Right renal cortex interstitium (tissue), 3 donors: ENCODE data around the gene MEOX1. TPM values are rescaled to one million over a fixed set of nuclear protein-coding genes. Genes with fewer than 3 reads are reported as not detected.
"Not testable (repeated sequence)": the region's sequence is repeated elsewhere in the genome, so short reads cannot be mapped to it uniquely, and the experiment has no call there.

Source experiments
- DNase-seq, 3 donors: peaks; one replicate each; pipeline ENCODE4 v3.0.0-alpha.2; 2013; ENCODE audit warnings: low read depth in 3 of 3, low spot score in 2 of 3
- polyA plus RNA-seq, 3 donors: library from polyadenylated mRNA; unstranded; fragments of 120-200 nt; gene quantifications; one replicate each; pipeline ENCODE4 v1.2.1, GENCODE V29; 2013; ENCODE audit not compliant: insufficient read length in 3 of 3

The MEOX1 gene
- polyA plus RNA-seq, 3 donors: 11.1 to 18.4 (median 11.2) TPM

DNA sequence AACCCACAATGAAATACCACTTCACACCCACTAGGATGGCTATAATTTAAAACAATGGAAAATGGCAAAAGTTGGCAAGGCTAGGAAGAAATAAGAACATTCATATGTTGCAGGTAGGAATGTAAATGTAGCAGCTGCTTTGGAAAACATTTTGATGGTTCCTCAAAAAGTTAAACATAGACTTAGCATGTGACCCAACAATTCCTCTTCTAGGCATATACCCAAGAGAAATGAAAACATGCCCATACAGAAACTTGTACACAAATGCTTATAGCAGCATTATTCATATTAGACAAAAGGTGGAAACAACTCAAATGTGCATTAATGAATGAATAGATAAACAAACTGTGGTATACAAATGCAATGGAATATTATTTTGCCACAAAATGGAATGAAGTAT, 36.1 kb downstream of the MEOX1 start:
- no peak for DNase-seq

DNA sequence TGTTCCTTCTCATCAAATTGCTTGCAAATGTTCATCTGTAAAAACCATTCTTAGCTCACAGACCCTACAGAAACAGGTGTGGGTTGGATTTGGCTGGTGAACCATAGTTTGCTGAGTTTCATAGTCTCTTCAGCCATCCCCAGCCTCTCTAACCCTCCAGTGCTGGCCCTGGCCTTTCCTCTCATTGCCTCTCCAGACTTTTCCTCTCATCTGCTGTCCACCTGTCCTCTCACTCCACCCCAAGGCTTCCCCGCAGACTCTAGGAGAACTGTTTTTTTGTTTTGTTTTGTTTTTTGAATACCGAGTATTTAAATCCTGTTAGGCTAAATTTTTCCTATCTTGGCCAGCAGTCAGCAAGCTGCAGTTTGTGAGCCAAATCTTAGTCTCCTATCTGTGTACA, 41.1 kb downstream of the MEOX1 start:
- no peak for DNase-seq

DNA sequence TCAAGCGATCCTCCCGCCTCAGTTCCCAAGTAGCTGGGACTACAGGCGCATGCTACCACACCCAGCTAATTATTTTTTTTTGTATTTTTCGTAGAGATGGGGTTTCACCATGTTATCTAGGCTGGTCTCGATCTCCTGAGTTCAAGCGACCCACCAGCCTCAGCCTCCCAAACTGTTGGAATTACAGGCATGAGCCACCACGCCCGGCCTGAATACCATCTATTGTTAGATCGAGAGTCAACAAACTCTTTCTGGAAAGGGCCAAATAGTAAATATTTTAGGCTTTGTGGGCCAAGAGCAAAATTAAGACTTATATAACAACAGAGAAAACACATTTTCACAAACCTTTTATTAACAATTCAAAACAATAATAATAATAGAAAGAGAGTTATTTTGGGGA, 41.6 kb downstream of the MEOX1 start:
- DNase-seq: no peak

DNA sequence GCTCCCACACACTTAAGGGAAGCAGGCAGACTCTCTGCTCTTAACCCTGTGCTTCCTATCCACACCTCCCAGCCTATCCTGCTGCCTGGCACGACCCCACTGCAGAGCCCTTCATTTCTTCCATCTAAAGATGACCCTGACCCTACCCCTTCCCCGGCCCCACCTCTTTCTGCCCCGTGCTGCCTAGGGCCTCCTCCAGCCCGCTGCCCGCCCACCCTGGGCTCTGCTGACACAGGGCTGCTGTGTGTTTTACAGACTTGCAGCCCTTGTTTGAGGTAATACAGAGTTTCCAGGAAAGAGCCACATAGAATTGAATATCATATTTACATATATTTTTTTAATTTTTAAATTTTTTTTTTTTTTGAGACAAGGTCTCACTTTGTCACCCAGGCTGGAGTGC, 42.0 kb downstream of the MEOX1 start:
- no peak for DNase-seq

DNA sequence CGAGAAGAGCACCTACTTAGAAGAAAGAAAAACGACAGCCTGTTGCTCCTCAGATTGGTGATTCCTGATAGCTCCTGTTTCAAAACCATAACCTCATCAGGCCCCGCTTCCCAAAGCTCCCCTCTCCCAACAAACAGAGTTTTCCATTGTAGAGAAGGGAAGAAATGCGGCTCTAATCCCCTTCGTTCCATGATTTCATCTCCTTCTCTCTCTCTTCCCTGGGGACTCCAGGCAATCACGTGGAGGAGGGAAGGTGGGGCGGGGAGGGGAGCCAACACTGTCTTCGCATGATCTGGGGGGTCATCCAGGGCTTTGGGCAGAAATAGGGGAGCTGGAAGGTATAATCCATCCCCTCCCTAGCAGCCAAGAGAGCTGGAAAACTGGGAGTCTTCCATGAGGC, 43.4 kb downstream of the MEOX1 start:
- no peak for DNase-seq

DNA sequence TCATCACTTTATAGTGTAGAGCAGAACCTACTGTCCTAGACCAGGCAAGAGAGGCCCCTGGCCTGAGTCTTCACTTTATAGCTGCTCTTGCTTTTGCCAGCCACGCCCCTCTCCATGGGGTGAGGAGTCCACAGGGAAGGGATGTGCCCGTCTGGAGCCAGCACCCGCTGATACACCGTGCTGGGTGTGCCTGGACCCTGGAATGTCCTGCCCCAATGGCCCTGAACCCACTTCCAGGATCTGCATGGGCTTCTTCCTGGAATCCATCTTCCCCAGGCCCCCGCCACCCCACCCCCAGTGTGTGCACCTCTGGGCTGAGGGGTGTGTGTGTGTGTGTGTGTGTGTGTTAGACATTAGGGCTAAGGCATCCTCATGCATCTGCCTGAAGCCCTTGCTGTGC, 44.9 kb downstream of the MEOX1 start:
- DNase-seq: no peak

DNA sequence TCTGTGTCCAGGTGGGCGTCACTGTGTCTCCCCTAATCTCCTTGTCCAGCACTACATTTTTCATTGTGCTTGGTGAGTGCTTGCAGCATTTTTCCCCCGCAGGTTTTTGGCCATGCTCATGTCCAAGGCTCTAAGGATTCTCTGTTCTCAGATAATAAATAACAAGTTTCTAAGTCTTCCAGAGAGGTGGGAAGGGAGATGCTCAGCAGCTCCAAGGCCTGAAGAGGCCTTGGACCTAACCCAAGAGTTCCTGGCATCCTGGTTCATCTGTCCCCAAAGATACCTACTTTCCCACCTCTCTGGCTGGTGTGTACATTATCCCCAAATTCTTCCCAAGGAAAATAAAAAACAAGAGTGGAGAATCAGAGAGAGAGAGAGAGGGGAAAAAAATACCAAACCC, 45.3 kb downstream of the MEOX1 start:
- no peak for DNase-seq

DNA sequence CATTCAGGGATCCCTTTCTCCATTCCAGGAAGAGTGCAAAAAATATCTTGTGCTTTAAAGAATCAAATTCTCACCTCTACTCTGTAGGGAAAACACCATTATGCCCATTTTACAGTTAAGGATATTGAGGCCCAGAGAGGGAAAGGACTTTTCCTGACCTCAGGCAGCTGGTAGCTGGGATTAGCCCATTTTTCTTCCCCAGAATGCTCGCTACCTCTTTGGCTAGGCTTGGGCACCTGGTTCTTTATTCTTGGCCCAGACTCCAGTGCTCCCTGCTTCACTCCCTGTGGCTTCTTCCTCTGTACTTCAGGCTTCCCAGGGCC, 45.7 kb downstream of the MEOX1 start:
- no peak for DNase-seq

DNA sequence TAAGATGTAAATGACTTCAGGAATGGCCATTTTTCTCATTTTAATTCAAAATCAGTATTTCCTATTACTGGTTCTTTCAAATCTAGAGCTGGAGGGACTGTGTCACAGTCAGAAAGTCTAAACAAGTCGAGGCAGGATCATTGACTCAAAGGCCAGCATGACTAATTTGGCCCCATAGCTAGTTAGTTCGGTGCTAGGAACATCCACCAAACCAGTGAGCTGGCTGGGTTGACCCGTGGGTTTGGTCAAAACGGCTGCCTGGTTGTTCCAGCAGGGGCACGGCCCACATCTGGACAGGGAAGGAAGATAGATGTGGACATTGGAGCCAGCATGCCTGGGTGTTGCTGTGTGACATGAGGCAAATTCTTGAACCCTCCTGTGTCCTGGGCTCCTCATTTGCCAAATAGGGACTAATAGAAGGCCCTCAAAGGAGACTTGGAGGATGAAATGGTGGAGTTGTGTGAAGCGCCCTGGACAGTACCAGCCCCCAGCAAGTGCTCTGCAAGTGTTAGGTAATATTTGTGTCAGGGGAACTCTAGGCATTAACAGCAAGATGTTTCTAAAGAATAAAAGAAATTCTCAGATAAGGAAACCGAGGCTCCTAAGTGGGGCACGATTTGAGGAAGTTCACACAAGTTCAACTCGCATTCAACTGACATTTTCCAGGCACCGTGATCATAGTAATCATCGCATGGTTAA, 46.2 kb downstream of the MEOX1 start:
- DNase-seq: no peak

DNA sequence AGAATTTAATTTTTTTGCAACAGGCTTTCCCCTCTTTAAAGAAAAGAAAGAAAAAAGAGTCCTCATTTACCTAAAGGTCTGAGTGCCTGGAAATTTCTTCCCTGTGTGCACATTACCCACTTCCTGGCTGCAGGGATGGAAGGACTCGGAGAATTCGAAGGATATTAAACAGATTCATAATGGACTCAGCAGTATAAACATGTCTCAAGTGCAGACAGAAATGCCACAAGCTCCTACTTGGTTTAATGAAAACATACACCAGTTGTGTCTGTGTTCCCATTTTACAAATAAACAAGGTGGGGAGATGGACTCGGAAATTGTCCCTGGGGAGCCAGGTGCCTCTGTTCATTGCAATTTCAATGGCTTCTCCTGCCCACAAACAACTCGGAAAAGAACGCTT, 47.2 kb downstream of the MEOX1 start:
- DNase-seq: no peak

DNA sequence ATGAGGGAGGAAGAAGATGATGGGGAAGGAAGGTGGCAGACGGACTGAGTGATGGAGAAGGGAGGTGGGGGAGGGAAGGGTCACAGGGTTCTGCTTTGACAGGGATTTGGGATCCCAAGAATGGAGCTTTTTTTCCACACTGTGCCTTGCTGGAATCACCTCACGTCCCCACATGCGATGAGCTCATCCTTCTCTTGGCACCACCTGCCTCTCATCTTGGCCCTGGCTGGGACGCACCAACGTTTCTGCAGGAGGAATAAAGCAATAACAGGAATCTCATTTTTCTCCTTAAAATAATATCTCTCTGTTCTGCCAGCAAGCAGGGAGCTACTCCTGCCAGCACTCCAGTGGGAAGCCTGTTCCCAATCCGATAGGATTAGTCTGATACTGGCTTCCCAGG, 47.8 kb downstream of the MEOX1 start:
- DNase-seq: no peak

DNA sequence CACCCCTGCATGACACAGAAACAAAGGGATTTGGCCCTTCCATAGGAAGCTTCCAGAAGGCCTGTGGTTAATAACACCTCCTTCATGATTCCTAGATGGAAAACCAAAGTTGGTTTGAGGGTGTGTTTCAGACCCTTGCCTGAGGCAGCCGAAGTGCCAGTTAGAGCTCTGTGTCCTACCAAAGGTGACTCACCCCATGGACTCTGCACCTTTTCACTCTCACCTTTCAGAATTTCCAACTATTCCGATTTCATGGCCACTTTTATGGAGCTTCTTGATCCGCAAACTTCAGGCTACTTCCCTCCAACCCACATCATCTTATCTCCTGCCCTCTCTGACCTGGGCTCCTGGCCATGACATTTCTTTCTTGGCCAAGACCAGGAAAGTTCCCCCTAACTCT, 49.2 kb downstream of the MEOX1 start:
- DNase-seq: no peak

DNA sequence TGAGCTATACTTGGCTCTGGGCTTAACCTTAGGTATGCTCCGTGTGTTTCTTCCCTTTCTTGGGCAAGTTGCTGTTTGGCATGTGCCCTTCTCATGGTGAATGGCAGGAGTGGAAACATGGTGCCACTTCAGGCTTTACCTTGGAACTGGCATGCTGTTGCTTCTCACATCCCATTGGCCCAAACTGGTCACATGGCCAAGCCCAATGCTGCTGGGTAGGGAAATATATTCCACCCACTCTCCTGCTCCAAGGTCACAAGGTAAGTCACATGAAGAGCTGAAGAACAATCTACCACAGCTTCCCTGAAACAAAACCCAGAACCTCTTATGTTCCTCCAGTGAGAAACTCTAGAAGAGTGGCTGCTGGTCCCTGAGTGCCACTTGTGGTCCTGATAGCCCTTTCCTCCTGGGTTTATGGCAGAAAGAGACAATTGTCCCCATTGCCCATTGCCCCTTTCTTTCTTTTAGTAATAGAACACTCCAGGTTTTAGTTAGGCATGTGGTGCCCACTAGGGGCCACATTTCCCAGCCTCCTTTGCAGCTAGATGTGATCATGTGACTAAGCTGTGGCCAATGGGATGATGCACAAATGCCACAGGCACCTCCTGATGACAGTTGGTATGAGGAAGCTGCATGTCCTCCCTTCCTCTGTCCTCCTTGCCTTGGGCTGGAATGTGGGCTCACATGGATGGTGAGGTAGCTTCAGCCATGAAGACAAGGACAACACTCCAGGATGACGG, 50.3 kb downstream of the MEOX1 start:
- no peak for DNase-seq

DNA sequence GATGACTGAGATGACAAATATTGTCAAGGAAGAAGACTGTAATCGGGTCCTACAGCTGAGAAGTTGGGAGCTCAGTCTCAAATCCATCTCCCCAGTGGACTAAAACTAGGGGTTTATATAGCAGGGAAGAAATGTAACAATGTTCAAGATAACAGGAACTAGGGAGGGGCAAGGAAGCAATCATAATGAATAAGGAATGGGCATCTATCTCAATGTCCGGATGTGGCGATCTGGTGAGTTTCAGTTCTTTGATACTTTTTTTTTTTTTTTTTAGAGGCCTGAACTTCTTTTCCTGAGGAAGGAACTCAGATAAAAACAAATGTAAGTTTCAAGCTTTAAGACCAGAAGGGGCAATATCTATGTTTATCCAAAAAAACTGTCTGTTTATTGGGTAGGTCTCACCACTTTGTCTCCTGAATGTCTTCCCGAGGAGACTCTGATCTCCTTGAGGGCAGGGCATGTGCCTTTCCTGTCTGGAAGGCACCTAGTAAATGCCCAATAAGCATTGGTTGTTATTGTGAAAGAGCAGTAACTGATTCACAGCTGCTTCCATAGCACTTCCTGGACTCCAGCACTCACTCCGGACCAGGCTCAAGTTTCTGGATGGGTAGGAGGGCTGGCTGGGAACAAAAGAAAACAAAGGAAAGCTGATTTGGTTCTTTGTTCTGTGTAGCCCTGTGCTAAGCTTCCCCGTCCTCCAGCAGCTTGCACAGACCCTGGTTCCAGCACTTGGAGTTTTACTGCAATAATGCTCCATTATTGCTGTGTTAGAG, 51.9 kb downstream of the MEOX1 start:
- DNase-seq: no peak

DNA sequence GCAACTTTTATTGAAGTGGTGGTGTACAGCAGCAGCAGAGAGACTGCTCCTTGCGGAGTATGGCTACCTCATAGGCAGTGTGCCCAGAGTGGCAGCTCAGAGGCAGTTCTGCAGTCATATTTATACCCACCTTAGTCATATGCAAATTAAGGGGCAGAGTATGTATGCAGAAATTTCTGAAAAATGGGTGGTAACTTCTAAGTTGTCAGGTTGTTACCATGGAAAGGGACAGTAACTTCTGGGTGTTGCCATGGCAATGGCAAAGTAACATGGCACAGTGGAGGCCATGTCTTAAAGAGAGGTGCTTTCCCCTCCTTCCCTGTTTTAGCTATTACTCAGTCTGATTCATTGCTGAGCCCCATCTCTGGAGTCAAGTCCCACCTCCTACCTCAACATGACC, 53.4 kb downstream of the MEOX1 start:
- DNase-seq: no peak

DNA sequence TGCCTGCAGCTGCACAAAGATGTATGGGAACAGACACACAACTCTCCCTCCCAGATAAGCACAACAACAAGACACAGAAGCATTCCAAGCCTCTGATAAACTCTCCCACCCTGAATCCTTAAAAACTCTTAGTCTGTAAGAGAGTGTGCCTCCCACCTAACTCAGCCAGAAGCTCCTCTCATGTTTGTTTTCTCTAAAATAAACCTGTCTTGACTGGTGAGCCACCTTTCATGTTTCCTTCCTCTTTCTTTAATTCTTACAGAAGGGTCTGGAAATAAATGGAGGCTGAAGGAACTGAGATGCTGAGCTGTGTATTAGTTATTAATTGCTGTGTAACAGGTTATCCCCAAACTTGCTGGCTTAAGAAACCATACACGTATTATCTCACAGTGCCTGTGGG, 57.2 kb downstream of the MEOX1 start:
- no peak for DNase-seq

DNA sequence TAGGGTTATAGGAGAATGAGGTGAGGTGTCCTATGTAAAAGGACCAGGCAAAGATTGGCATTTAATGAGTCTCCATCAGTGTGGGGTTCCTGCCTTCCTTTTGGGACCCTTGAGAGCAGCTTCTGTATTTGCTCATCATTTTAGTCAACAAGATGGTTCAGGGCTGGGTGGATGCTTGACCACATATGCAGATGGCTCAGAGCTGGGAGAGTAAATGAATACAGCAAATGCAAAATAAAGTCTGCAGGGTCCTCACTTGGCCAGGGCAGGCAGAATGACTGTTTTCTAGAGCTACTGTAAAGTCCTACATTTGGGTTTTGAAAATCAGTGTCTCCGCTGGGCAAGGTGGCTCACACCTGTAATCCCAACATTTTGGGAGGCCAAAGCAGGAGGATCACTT, 58.4 kb downstream of the MEOX1 start:
- DNase-seq: no peak

DNA sequence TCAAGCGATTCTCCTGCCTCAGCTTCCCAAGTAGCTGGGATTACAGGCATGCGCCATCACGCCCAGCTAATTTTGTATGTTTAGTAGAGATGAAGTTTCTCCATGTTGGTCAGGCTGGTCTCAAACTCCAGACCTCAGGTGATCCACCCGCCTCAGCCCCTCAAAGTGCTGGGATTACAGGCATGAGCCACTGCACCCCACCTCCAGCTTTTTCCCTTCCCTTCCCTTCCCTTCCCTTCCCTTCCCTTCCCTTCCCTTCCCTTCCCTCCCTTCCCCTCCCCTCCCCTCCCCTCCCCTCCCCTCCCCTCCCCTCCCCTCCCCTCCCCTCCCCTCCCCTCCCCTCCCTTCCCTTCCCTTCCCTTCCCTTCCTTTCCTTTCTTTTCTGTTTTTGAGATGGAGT, 59.2 kb downstream of the MEOX1 start:
- DNase-seq: not testable (repeated sequence)

DNA sequence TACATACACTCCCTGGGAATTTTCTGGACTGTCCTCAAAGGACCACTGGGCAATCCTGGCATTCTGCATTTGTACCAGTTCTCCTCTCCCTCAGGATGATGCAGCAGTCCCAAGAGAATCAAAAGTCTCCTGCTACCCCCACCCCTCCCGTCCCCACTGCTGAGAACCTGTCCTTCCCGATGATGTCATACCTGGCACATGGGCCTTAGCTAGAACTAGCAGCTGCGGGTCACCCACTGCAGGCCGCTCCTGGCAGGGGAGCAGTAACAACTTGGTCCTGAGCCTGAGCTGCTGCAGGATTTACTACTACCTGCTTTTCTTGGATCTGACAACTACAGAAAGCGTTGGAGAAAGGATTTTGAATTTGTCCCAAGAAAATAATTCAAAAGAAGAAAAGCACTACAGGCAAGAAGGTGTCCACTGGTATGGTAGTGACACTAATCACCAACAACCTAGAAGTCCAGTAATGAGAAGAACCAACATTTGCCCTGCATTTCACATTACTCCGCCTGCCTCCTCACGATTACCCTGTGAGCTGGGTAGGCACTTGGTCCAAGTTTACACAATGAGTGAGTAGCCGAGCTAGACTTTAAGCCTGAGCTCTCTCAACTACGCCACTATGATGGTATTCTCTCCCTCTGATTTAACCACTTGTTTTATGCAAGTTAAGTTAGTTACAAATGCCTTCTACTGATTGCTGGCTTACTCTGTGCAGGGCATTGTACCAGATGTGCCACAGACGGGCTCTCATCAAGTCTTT, 60.3 kb downstream of the MEOX1 start:
- no peak for DNase-seq

DNA sequence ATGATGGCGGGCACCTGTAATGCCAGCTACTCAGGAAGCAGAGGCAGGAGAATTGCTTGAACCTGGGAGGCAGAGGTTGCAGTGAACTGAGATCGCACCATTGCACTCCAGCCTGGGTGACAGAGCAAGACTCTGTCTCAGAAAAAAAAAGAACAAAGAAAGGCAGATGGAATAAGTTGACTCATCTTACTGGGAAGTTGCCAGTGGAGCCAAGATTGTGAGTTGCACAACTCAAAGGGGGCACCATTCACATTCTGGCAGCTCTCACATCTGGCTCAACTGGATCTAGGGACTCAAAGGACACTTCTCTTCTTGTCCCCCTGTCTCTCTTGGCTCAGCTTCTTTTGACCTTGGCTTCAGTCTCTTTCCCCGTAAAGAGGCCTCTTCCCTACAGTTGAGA, 61.9 kb downstream of the MEOX1 start:
- DNase-seq: no peak

DNA sequence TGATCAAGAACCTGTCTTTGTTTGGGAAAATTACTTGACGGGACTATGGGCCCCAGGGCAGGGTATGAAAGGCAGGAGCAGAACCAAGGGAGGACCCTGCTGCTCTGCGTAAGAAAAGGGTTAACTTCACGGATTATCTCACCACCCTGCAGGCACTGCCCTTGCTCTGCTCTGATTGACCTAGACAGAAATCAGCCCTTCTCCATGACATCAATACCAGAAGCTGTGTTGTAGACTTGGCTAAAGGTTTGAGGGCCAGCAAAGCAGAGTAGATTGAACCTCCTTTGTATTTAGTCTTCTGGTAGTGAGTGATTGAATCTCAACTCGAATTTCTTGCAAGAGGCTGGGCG, 62.7 kb downstream of the MEOX1 start:
- DNase-seq: no peak
